Ascending aorta (tissue), 2 donors: ENCODE data around the gene PER1. TPM values are rescaled to one million over a fixed set of nuclear protein-coding genes. Genes with fewer than 3 reads are reported as not detected.
"Not testable (repeated sequence)": the region's sequence is repeated elsewhere in the genome, so short reads cannot be mapped to it uniquely, and the experiment has no call there.

Experiments
- DNase-seq, 2 donors: peaks; one replicate each; pipeline ENCODE4 v3.0.0-alpha.2; 2019; ENCODE audit warnings: low spot score in 2 of 2
- H3K27ac ChIP-seq, 2 donors: fragments of 200-600 bp; sonication (generic); one replicate each; pipeline ENCODE4 v1.5.1; 2016 to 2017; ENCODE audit warnings: mild to moderate bottlenecking in 1 of 2
- H3K27me3 ChIP-seq: fragments of 200-600 bp; sonication (generic); one replicate; pipeline ENCODE4 v1.5.1; 2017
- H3K36me3 ChIP-seq, 2 donors: fragments of 200-600 bp; sonication (generic); one replicate each; pipeline ENCODE4 v1.5.1; 2016
- H3K4me1 ChIP-seq, 2 donors: fragments of 200-600 bp; sonication (generic); one replicate each; pipeline ENCODE4 v1.5.1; 2016 to 2017; ENCODE audit warnings: mild to moderate bottlenecking in 1 of 2
- H3K4me3 ChIP-seq, 2 donors: fragments of 200-600 bp; sonication (generic); one replicate each; pipeline ENCODE4 v1.5.1; 2016 to 2017; ENCODE audit warnings: mild to moderate bottlenecking in 1 of 2
- H3K9me3 ChIP-seq, 2 donors: fragments of 200-600 bp; sonication (generic); one replicate each; pipeline ENCODE4 v1.5.1; 2016
- CTCF ChIP-seq, 3 experiments: fragments of 200-600 bp in 2 of 3; fragments of 450-650 bp in 1 of 3; sonication (generic) in 2 of 3; IDR thresholded peaks; one replicate each; pipeline ENCODE4 v1.5.1; 2016 to 2019; ENCODE audit warnings: antibody characterized with exemption in 3 of 3, mild to moderate bottlenecking in 1 of 3, moderate library complexity in 1 of 3
- intact Hi-C: fragments of 100-400 bp; cut with DNase I; formaldehyde crosslinking; loops from one replicate; pipeline ENCODE4 v1.15.1; 2023
- total RNA-seq: library from RNA; depleted of rRNA; stranded (reverse); fragments of >200 nt; gene quantifications from one replicate; pipeline ENCODE4 v1.1.0, GENCODE V29; 2016

PER1 gene
- total RNA-seq, 1 donor from 2014 or later, result 178 TPM

GRCh38 chr17:8173056-8173870, 21.1 kb upstream of the PER1 start:
- Histone ChIP-seq H3K27me3 (no peaks in the 10 kb centered on the region), H3K27ac (peak overlapping the region; percentile 78 to 89), H3K9me3 (no peaks in the 10 kb centered on the region), H3K4me1 (peaks cover 0 to 17% of the 10 kb centered on the region in 2 donors), H3K36me3 (no peaks in the 10 kb centered on the region), H3K4me3 (peak overlapping the region; percentile 50 to 58)
- intact Hi-C loops, result loop anchor here (5.0 to 10.0 kb wide), 2 partner anchors 49 to 588 kb away; partner anchors contain the start of gene MPDU1
- no peak for TF ChIP-seq CTCF (IDR thresholded peaks at IDR 0.05)
- DNase-seq, result peak in 1 of 2 donors; percentile 93

- H3K27ac ChIP-seq, H3K4me1 ChIP-seq, H3K4me3 ChIP-seq, H3K9me3 ChIP-seq, DNase-seq, H3K36me3 ChIP-seq, H3K27me3 ChIP-seq: not testable (repeated sequence)
- intact Hi-C loops, result loop anchor here (5.0 to 10.0 kb wide), 2 partner anchors 52 to 585 kb away; partner anchors contain the start of gene MPDU1
Observed at GRCh38 chr17:8170186-8170585, 18.0 kb upstream of the PER1 start.

GRCh38 chr17:8167526-8167925, 15.3 kb upstream of the PER1 start:
- peaks cover 6 to 11% of the 10 kb centered on the region in 2 donors for H3K4me1 ChIP-seq
- DNase-seq, result no peak
- no peaks in the 10 kb centered on the region for H3K9me3 ChIP-seq
- H3K27ac ChIP-seq, result no peak overlapping the region
- TF ChIP-seq CTCF (IDR thresholded peaks at IDR 0.05), result no peak
- H3K36me3 ChIP-seq, result no peaks in the 10 kb centered on the region
- H3K27me3 ChIP-seq, result no peaks in the 10 kb centered on the region
- intact Hi-C loops, result no loop called here
- H3K4me3 ChIP-seq, result no peak overlapping the region

- H3K9me3 ChIP-seq, result no peaks in the 10 kb centered on the region
- DNase-seq, result no peak
- TF ChIP-seq CTCF (IDR thresholded peaks at IDR 0.05), result no peak
- intact Hi-C loops, result no loop called here
- peaks cover 12 to 13% of the 10 kb centered on the region in 2 donors for H3K4me1 ChIP-seq
- no peak overlapping the region for H3K27ac ChIP-seq
- H3K4me3 ChIP-seq, result no peak overlapping the region
- H3K36me3 ChIP-seq, result no peaks in the 10 kb centered on the region
- H3K27me3 ChIP-seq, result no peaks in the 10 kb centered on the region
Observed at GRCh38 chr17:8166731-8167130, 14.5 kb upstream of the PER1 start.

- no peak for DNase-seq
- intact Hi-C loops, result no loop called here
Observed at GRCh38 chr17:8164815-8165131, 12.6 kb upstream of the PER1 start.

More at GRCh38 chr17:8164815-8165131, 12.6 kb upstream of the PER1 start:
- Histone ChIP-seq H3K36me3 (peaks cover 10 to 13% of the 10 kb centered on the region in 2 donors), H3K4me3 (no peak overlapping the region), H3K4me1 (peaks cover 21 to 27% of the 10 kb centered on the region in 2 donors), H3K9me3 (no peaks in the 10 kb centered on the region), H3K27me3 (no peaks in the 10 kb centered on the region), H3K27ac (peak overlapping the region; percentile 99 to 100)
- no peak for TF ChIP-seq CTCF (IDR thresholded peaks at IDR 0.05)
